ENCODE results near the gene RPS21. TPM values are rescaled to one million over a fixed set of nuclear protein-coding genes. Genes with fewer than 3 reads are reported as not detected.
"Not testable (repeated sequence)": the region's sequence is repeated elsewhere in the genome, so short reads cannot be mapped to it uniquely, and the experiment has no call there.

Gene RPS21
- polyA plus RNA-seq, 3 donors, result 745 to 942 (median 879) TPM

DNA sequence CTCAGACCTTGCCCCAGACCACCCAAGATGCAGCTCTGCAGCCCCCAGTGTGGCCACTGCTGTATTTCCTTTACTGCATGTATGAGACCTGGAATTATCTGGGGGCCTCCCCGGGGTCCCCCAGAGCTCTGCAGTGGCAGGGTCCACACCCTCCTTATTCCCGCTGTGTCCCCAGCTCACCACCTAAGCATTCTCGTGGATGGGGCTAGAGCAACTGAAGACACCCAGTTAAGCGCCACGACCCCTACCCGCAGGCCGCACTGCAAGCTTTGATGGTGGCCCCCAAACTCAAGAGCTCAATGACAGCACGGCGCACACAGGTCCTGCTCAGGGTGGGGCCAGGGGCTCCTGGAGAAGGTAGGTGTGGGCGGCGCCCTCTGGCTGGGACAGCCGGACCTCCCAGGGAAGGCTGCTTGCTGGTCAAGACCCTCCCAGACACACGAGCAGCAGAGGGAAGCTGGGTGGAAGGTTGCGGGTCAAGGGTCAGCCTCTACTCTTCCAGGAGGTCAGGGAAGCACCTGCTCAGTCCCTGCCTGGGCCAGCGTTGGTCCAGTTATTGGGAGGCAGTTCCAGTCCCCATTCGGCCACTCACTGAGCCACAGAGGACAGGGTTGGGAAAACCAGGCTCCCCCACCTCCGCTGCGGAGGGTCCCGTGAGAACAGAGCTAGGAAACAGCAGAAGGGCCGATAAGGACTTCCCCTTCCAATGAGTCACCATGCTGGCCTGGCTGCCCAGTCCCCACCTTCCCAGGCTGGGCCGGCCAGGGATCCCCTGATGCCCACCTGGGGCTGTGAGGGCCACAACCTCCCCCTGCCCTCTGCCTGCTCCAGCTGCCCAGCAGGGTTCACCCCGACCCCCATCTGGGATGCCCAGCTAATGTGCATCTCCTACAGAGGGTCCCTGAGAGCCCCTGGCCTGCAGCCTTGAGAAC, 22.7 kb upstream of the RPS21 start:
- no peak for DNase-seq (ENCODE audit: low read depth in 3 of 3, low spot score in 2 of 3)

DNA sequence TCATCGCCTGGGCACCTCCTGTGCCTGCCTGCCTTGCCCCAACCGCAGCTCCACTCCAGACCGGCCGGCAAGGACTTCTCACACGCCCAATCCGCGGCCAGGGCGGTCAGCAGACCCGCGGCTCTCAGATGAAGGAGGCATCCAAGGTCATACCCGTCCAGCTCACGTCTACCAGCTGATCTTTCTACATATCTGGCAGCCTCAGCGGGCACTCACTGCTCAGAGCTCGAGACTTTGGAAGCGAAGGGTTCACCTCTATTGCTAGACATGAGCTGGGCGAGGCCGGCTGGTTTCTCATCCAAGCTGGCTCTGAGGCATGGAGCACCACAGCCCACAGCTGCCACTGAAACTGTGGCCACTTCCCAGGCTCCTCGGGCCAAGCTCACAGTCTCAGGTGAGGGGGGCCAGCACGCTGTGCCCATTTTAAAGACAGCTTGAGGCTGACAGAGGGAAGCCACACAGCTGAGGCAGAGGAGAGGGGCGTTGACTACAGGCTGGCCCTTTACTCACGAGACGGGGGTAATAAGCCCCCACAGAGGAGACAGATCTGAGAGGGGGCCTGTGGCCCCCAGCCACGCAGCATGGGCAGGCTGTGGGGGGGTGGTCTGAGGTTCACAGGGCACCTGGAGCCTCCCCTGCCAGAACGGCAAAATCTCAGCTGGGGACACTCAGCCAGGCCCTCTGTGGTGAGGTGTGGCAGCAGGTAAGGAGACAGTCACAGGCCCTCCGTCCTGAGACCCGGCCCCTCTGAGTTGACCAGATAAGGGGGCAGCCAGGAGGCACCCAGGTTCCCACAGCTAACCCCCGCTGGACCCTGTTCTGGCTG, 21.8 kb upstream of the RPS21 start:
- DNase-seq (ENCODE audit: low read depth in 3 of 3, low spot score in 2 of 3), result no peak

DNA sequence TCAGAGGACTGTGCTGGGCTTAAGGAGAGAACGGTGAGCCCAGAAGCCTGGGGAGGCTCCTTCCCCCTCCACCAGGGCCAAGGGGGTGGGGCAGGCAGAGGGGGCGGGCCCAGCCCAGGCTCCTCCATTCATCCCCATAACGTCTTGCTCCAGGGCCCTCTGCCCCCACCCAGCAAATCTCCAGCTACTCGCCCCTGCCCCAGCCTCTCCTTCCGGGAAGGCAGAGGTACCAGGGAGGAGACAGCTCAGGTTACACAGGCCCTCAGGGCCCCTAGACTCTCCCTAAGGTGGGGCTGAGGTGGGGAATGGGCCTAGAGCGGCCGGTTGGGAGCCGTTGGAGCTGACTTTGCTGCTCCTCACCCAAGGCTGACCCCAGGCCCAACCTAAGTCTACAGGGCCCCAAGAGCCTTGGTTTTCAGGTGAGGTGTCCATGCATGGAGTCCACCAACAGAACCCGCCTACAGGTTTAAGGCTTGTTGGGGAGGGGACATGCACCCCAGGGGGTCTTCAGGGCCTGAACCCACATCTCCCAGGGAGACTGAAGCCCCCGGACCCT, 21.0 kb upstream of the RPS21 start:
- DNase-seq (ENCODE audit: low read depth in 3 of 3, low spot score in 2 of 3), result no peak

GRCh38 chr20:62366370-62367135, 20.4 kb upstream of the RPS21 start:
- no peak for DNase-seq (ENCODE audit: low read depth in 3 of 3, low spot score in 2 of 3)

DNA sequence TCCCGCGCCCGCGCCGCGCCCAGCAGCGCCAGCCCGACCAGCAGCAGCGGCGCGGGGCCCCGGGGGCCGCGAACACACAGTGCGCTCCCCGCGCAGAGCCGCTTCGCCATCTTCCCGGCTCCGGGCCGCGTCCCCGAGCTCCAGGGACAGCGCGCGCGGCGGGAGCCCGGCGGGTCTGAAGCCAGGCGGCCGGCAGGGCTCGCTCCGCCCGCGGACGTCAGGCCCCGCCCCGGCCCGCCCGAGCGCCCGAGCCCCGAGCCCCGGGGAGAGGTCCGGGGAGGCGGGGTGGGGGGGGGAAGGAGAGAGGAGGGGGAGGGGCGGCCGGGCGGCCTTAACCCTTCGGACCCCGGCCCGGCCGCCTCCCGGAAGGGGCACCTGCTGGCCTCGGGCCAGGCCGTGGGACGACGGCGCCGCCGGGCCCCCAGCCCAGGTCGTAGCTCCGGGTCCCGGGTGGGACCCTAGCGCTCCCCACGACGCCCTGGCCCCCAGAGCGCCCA, 19.7 kb upstream of the RPS21 start, which contains the start of gene LAMA5:
Gene LAMA5, minus strand, starts transcription at position 177 of the 497 bp plus-strand sequence. Its CDS starts 67 bp downstream, at position 110.
- no peak for DNase-seq (ENCODE audit: low read depth in 3 of 3, low spot score in 2 of 3)

DNA sequence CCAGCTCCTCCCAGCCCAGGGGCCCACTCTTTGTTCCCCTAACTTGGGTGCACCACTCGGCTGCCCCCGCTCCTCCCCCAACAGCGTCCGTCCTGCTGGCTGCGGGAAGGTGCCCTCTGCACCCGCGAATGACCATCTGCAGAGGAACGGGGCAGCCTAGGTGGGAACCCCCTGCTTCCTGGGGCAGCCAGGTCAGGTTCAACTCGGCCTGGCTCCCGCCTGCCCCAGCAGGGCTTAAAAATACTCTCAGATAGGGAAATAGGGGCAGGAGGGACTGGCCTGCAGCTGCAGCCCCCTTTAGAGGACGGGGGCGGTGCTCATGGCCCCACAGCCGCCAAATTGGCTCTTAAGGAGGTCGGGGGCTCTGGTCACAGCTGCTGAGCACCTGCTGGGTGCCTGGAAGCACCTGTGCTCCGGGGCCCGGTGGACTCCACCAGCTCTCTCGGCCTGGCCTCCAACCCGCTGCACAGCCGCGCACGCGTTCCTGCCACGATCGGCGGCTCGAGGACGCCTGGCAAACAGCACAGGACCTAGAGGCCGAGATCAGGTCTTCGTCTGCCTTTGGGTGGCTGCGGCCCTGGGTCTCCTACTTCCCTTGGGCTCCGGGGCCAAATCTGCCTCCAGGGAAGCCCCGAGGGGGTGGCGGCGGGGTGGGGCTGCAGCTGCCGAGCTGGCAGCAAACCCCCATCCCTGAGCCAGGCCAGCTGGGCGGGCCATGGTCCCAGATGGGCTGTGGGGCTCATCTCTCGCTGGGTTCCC, 19.1 kb upstream of the RPS21 start:
- DNase-seq (ENCODE audit: low read depth in 3 of 3, low spot score in 2 of 3), result no peak

GRCh38 chr20:62368392-62368975, 18.4 kb upstream of the RPS21 start:
- no peak for DNase-seq (ENCODE audit: low read depth in 3 of 3, low spot score in 2 of 3)

- DNase-seq (ENCODE audit: low read depth in 3 of 3, low spot score in 2 of 3), result no peak
These were observed 17.7 kb upstream of the RPS21 start for GRCh38 chr20:62368976-62369814.

GRCh38 chr20:62369815-62370114, 17.1 kb upstream of the RPS21 start:
- no peak for DNase-seq (ENCODE audit: low read depth in 3 of 3, low spot score in 2 of 3)

DNA sequence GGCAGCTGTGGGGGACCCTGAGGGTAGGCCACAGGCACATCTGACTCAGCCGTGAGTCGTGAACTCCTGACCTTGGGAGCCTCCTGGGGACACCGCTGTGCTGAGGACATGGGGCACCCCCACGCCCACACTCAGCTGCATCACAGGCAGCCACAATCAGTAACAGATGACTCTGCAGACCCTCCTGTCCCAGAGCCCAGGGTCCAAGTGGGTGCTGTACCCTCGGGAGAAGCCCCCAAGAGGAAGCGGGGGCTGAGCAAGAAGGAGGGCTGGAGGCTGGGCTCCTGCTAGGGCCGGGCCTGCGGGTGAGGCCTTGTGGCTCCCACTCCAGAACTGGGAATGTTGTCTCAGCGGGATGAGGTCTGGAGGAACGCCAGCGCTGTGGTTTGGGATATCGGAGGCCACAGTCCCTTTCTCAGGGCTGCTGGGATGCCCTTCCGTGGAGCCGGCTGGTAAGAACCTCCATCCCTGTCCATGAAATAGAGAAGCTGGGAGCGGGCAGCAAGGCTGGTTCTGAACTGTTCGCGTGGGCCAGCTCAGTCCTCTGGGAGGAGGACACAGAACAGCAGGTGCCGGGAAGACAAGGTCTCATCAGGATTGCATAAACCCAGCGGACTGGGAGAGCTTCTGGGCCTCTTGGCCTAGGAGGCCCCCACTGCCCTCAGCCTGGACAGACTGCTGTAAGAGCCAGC, 16.6 kb upstream of the RPS21 start:
- DNase-seq (ENCODE audit: low read depth in 3 of 3, low spot score in 2 of 3), result no peak

DNA sequence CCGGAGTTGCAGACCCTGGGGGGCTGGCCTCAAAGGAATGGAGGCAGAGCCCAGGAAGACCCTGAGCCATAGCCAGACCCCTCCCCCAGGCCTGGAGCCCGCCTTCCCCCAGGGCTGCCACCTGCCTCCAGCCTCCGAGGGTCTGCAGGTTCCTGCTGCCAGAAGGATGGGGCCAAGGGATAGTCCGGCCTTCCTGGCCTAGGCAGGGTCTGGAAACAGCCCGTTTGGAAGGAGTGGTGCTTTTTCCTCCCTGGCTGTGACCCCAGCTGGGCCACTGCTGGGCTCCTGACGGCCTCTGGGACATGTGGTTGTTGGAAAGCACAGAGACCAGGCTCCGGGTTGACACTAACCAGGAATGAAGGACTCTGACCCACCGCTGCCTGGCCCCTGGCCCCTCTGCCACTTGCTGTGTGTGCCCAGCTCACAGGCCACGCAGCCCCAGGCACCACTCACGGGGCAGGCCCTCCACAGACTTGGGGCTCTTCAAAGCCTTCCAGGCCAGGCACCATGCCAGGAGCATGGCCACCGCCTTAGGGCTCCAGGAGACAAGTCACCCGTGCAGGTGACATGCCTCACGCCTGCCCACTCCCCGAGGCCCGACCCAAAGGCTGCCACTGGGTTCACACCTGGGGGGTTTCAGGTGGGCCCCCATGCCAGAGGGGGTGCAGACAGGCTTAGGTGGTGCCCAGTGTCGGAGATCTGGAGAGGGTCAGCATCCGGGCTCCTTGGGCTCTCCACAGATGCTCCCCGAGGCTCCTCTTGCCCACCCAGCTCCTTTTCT, 15.9 kb upstream of the RPS21 start:
- no peak for DNase-seq (ENCODE audit: low read depth in 3 of 3, low spot score in 2 of 3)

DNA sequence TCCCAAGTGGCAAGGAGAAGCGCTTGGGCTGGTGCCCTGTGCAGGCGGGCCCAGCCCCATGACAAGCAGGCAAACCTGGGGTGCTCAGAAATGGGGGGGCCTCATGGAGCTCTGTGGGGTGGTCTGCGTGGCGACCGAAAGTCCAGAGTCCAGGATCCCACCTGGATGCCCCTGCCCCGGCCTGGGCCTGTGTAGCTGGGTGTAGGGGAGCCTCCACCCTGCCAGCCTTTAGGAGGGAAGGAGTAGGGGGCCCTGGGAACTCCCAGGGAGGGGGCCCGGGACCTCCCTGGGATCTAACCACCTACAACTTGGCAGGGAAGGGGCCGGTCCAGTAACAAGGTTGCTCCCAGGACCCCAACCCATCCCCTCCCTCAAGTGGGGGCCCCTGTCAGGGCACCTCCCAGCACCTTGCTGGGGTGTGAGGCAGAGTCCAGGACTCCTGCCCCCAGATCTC, 15.3 kb upstream of the RPS21 start:
- DNase-seq (ENCODE audit: low read depth in 3 of 3, low spot score in 2 of 3), result no peak

GRCh38 chr20:62372042-62372993, 14.6 kb upstream of the RPS21 start:
- no peak for DNase-seq (ENCODE audit: low read depth in 3 of 3, low spot score in 2 of 3)

DNA sequence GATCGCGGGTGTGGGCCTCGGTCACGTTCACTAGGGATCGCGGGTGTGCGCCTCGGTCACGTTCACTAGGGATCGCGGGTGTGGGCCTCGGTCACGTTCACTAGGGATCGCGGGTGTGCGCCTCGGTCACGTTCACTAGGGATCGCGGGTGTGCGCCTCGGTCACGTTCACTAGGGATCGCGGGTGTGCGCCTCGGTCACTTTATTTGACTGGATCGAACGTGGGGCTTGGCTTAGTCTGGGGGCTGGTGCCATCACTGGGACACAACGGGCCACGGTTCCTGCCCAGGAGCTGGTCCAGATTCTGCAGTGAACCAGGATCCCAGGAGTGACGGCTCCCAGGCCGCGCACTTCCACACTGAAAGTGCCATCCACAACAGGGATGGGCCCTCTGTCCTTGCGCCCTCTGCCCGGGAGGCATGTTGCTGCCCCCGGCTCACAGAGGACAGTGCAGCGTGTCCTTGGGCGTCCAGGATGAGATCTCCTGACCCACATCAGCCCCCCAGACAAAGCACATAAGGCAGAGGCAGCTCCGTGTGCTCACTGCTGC, 13.2 kb upstream of the RPS21 start:
- not testable (repeated sequence) for DNase-seq (ENCODE audit: low read depth in 3 of 3, low spot score in 2 of 3)

- DNase-seq (ENCODE audit: low read depth in 3 of 3, low spot score in 2 of 3), result no peak
These were observed 12.4 kb upstream of the RPS21 start for GRCh38 chr20:62374331-62375152.
